Natural killer cell (primary cell): ENCODE results near the gene DRD3. TPM values are rescaled to one million over a fixed set of nuclear protein-coding genes. Genes with fewer than 3 reads are reported as not detected.

ENCODE experiments used
- ATAC-seq, 3 donors: fragments of 150-1000 bp in 2 of 3; fragments of 200-7000 bp in 1 of 3; cut with Tn5 transposase; 1 replicate in 1 of 3; 2 replicates in 2 of 3; pipeline ENCODE4 v1.10.0; 2021; ENCODE audit warnings: mild to moderate bottlenecking in 2 of 3, moderate library complexity in 2 of 3
- DNase-seq, 2 donors: peaks; one replicate each; pipeline versions ENCODE4 v3.0.0 to v3.0.0-alpha.2; 2013 to 2021; ENCODE audit warnings: mixed read lengths in 1 of 2
- H3K27ac ChIP-seq: one replicate; pipeline ENCODE4 v1.5.1; 2013; ENCODE audit warnings: mild to moderate bottlenecking, low read length
- H3K27me3 ChIP-seq: one replicate; pipeline ENCODE4 v1.6.1; 2013; ENCODE audit warnings: low read length; ENCODE audit not compliant: control insufficient read depth, insufficient read depth
- H3K36me3 ChIP-seq: one replicate; pipeline ENCODE4 v1.6.1; 2013; ENCODE audit warnings: low read length; ENCODE audit not compliant: control insufficient read depth, insufficient read depth
- H3K4me1 ChIP-seq: one replicate; pipeline ENCODE4 v1.6.1; 2013; ENCODE audit warnings: low read length; ENCODE audit not compliant: control insufficient read depth, insufficient read depth
- H3K4me3 ChIP-seq: one replicate; pipeline ENCODE4 v1.5.1; 2013; ENCODE audit warnings: low read length
- H3K9me3 ChIP-seq: one replicate; pipeline ENCODE4 v1.6.1; 2013; ENCODE audit warnings: low read length; ENCODE audit not compliant: control insufficient read depth, insufficient read depth
- H3K27ac Mint-ChIP-seq, 2 donors: one replicate each; pipeline ENCODE4 v1.8.0; 2022; ENCODE audit warnings: mild to moderate bottlenecking in 2 of 2, mixed read lengths in 2 of 2, moderate library complexity in 1 of 2
- H3K27me3 Mint-ChIP-seq, 2 donors: one replicate each; pipeline ENCODE4 v1.8.0; 2022; ENCODE audit warnings: low read depth in 2 of 2, mixed read lengths in 2 of 2
- H3K36me3 Mint-ChIP-seq: one replicate; pipeline ENCODE4 v1.8.0; 2022; ENCODE audit warnings: mixed read lengths
- H3K4me1 Mint-ChIP-seq, 2 donors: one replicate each; pipeline ENCODE4 v1.8.0; 2022; ENCODE audit warnings: mixed read lengths in 2 of 2
- H3K4me3 Mint-ChIP-seq: one replicate; pipeline ENCODE4 v1.8.0; 2022; ENCODE audit warnings: mild to moderate bottlenecking, moderate library complexity, mixed read lengths
- H3K9me3 Mint-ChIP-seq, 2 donors: one replicate each; pipeline ENCODE4 v1.8.0; 2022; ENCODE audit warnings: mixed read lengths in 2 of 2
- CTCF ChIP-seq: fragments of 200-600 bp; IDR thresholded peaks from one replicate; pipeline ENCODE4 v1.8.0; 2022; ENCODE audit warnings: antibody characterized with exemption
- WGBS: methylation state at CpG from one replicate; pipeline ENCODE4 v1.1.7; 2013; ENCODE audit warnings: missing lambda C conversion rate; ENCODE audit not compliant: insufficient coverage; 5-methylcytosine and 5-hydroxymethylcytosine counted together
- intact Hi-C: fragments of 100-400 bp; cut with micrococcal nuclease; formaldehyde crosslinking; loops from one replicate; pipeline ENCODE4 v1.14.2; 2022
- total RNA-seq, 4 donors: library from RNA; stranded (reverse); fragments of 120-200 nt in 1 of 4; gene quantifications; one replicate each; pipeline versions ENCODE4 v1.2.3 to v1.2.4, GENCODE V29; 2013 to 2022

The DRD3 gene
- total RNA-seq, 3 donors from 2014 or later (not counting 1 experiment from before 2014, with no cell fraction given) = not detected

GRCh38 chr3:114110439-114110838, 68.4 kb downstream of the DRD3 start:
- H3K4me3 ChIP-seq = no peak overlapping the region
- H3K27me3 Mint-ChIP-seq = peaks cover 13 to 16% of the 10 kb centered on the region in 2 donors
- ATAC-seq (no peak), DNase-seq (no peak)
- no peak for TF ChIP-seq CTCF
- WGBS = 100% methylated on average over 4 of the region's 5 CpGs
- H3K36me3 ChIP-seq = no peaks in the 10 kb centered on the region
- intact Hi-C loops = no loop called here
- no peaks in the 10 kb centered on the region for H3K4me1 Mint-ChIP-seq
- H3K9me3 Mint-ChIP-seq = no peaks in the 10 kb centered on the region
- no peak overlapping the region for H3K27ac ChIP-seq
- H3K4me1 ChIP-seq = no peaks in the 10 kb centered on the region
- H3K4me3 Mint-ChIP-seq = no peak overlapping the region
- H3K9me3 ChIP-seq = no peaks in the 10 kb centered on the region
- H3K27ac Mint-ChIP-seq = no peak overlapping the region
- no peaks in the 10 kb centered on the region for H3K36me3 Mint-ChIP-seq
- peaks cover 5% of the 10 kb centered on the region for H3K27me3 ChIP-seq

- no peaks in the 10 kb centered on the region for H3K36me3 ChIP-seq
- H3K4me1 ChIP-seq = no peaks in the 10 kb centered on the region
- no peak for DNase-seq
- no peak overlapping the region for H3K4me3 ChIP-seq
- Mint-ChIP-seq H3K9me3 (no peaks in the 10 kb centered on the region), H3K27ac (no peak overlapping the region), H3K4me3 (no peak overlapping the region), H3K4me1 (no peaks in the 10 kb centered on the region), H3K27me3 (peaks cover 13 to 16% of the 10 kb centered on the region in 2 donors), H3K36me3 (no peaks in the 10 kb centered on the region)
- no peak overlapping the region for H3K27ac ChIP-seq
- no peak for ATAC-seq
- H3K9me3 ChIP-seq = no peaks in the 10 kb centered on the region
- no peak for TF ChIP-seq CTCF
- 91% methylated on average over 8 of the region's 8 CpGs for WGBS
- peaks cover 5% of the 10 kb centered on the region for H3K27me3 ChIP-seq
- intact Hi-C loops = no loop called here
These were observed 70.7 kb downstream of the DRD3 start for GRCh38 chr3:114108137-114108536.

GRCh38 chr3:114104414-114104813, 74.4 kb downstream of the DRD3 start:
- Mint-ChIP-seq H3K9me3 (no peaks in the 10 kb centered on the region), H3K4me3 (no peak overlapping the region), H3K27ac (no peak overlapping the region), H3K4me1 (no peaks in the 10 kb centered on the region), H3K27me3 (peaks cover 5 to 10% of the 10 kb centered on the region in 2 donors), H3K36me3 (no peaks in the 10 kb centered on the region)
- ATAC-seq (no peak), DNase-seq (no peak)
- WGBS = 100% methylated on average over 2 of the region's 3 CpGs
- Histone ChIP-seq H3K4me3 (no peak overlapping the region), H3K36me3 (no peaks in the 10 kb centered on the region), H3K27me3 (no peaks in the 10 kb centered on the region), H3K27ac (no peak overlapping the region), H3K4me1 (no peaks in the 10 kb centered on the region), H3K9me3 (no peaks in the 10 kb centered on the region)
- intact Hi-C loops = no loop called here
- no peak for TF ChIP-seq CTCF

DNA sequence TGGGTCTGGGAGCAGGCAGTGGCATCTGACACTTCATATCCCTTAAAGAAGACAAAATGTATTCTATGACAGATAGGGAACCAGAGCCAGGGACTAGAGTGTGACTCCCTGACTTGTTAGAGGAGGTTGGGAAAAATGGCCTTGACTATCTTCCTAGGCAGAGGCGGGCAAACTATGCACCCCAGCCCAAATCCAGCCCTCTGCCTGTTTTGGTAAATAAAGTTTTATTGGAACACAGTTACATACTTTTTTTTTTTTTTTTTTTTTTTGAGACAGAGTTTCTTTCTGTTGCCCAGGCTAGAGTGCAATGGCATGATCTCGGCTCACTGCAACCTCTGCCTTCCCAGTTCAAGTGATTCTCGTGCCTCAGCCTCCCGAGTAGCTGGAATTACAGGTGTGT, 75.0 kb downstream of the DRD3 start:
- Mint-ChIP-seq H3K4me3 (no peak overlapping the region), H3K27me3 (peaks cover 5 to 10% of the 10 kb centered on the region in 2 donors), H3K4me1 (no peaks in the 10 kb centered on the region), H3K27ac (no peak overlapping the region), H3K9me3 (no peaks in the 10 kb centered on the region), H3K36me3 (no peaks in the 10 kb centered on the region)
- ATAC-seq = no peak
- intact Hi-C loops = no loop called here
- 89% methylated on average over 3 of the region's 4 CpGs for WGBS
- Histone ChIP-seq H3K9me3 (no peaks in the 10 kb centered on the region), H3K36me3 (no peaks in the 10 kb centered on the region), H3K4me3 (no peak overlapping the region), H3K27ac (no peak overlapping the region), H3K27me3 (no peaks in the 10 kb centered on the region), H3K4me1 (no peaks in the 10 kb centered on the region)
- TF ChIP-seq CTCF = no peak
- DNase-seq = no peak
